ENCODE data around the gene GALNT16. TPM values are rescaled to one million over a fixed set of nuclear protein-coding genes. Genes with fewer than 3 reads are reported as not detected.

GALNT16 gene
- total RNA-seq, 1 donor from 2014 or later: 0.13 TPM

DNA sequence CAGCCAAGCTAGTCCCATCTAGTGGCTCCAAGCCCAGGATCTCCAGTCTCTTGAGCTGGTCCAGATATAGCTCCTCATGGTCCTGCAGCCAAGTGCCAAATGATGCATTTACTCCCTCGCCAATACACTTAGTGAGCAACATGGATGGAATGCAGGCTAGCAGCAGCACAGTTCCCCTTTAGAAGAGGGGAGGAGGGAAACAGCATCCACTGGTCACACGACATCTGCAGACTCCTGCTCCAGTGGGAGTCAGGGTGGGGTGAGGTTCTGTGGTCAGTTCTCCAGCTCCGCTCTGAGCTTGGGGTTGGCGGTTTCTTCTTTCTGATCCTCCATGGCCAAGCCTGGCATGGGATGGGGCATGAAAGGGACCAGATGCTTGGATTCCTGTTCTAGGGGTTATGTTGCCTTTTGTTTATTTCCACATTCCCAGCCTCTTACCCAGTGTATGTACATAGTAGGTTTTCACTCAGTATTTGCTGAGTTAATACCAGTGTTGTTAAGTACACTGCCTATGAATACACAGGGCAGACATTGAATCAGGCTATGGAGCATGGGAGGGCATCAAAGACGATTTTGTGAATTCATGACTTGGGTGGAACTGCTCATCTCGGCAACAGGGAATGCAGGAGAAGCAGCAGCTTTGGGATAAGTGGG is 57.3 kb downstream of the GALNT16 start:
- peak in 1 of 2 donors; percentile 9 for DNase-seq (ENCODE audit: low read depth in 2 of 2)

DNA sequence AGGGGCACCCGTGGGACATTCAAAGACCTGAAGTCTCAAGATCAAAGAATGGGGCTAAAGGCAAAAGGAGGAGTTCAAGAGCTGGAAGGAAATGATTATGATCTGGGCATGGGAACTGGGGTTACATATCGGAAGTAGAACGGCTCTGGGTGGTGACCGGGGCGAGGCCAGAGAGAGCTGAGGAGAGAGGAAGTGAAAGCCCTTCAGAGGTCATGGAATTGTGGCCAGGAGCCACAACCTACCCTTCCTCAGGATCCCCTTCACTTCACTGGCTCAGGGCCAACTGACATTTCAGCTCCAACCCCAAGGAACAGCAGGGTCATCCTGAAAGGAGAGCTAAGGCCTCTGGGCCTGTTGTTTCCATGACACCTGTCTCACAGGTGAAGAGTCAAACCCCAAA is 57.8 kb downstream of the GALNT16 start:
- no peak for DNase-seq (ENCODE audit: low read depth in 2 of 2)

DNA sequence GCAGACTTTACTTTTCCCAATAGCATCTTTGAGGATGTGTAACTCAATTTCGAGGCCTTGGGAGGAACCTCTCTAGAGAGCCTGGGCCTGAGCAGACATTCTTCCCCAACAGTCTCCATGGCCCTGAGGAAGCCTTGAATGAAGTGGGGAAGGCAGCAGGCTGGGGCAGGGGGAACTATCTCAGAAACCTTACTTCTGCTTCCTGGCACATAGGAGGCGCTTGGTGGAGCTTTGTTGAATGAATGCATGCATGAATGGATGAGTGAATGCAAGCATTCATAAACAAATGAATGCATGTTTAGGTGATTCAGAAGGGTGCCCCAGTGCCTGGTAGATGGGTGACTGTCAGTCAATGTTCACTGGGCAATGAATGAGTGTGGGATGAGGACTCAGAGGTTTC is 58.3 kb downstream of the GALNT16 start:
- no peak for DNase-seq (ENCODE audit: low read depth in 2 of 2)

DNA sequence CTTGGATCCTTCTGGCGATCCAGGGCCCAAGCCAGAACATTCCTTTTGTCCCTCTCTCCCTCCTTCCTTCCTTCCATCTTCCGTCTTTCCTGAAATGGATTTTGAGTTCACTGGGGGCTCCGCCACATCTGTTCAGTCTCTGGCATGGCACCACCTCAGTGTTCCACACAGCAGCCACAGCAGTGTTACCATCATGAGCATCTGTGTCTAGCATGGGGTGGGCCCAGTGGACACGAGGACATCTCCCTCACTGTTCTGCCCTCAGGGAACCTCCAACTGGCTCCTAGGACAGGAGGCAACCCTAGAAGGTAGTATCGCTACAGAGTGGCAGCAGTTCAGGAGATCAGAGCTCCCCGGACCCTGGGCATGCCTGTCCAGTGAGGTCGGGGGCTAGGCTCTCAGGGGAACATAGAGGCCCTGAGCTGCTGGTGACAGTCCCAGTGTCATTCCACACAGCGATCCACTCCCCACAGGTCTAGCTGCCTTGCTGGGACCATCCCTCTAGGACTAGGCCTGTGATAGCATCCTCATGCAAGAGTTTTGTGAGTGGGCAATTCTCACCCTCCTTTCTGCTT is 59.0 kb downstream of the GALNT16 start:
- DNase-seq (ENCODE audit: low read depth in 2 of 2): no peak

DNA sequence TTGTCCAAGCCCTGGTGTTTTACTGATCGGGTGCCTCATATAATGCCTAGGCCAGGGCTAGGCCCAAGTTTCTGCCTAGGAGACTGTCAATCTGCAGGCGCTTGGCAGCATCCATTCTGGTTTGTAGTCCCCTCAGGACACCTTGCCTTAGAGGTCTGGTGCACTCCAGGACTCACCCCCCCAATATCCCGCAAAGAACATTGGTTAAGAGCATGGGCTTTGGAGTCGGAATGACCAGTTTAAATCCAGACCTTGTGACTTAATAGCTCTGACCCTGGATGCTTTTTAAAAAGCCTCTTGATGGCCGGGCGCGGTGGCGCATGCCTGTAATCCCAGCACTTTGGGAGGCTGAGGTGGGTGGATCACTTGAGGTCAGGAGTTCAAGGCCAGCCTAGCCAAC is 60.0 kb downstream of the GALNT16 start:
- DNase-seq (ENCODE audit: low read depth in 2 of 2): no peak

DNA sequence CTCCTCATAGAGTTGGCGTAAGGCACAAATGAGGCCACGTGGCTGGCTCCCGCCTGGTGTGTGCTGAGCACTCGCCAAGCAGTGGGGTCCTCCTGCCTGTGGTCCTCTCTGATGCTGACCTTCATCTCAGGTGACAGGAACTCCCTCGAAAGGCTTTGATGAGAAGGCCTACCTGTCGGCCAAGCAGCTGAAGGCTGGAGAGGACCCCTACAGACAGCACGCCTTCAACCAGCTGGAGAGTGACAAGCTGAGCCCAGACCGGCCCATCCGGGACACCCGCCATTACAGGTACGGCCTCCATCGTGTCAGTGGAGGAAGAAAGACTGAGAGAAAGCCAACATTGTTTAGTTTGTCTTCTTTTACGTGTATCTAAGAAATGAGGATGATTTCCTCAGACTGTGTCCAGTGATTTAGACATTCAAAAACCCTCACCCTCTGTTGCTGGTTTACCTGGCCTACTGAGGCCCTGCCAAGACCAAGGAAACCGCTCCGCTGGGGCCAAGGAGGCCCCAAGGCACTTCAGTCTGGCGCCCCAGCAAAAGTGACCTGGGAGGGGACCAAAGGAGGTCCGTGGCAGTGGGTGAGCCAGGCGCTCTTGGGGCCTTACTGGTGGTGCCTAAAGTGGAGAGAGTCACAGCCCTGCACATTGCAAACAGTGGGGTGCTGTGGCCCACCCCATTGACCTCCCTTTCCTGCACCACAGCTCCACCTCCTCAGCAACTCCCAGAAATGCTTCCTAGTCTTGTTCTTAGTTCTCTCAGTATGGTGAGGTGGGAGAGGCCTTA is 60.8 kb downstream of the GALNT16 start:
- no peak for DNase-seq (ENCODE audit: low read depth in 2 of 2)

DNA sequence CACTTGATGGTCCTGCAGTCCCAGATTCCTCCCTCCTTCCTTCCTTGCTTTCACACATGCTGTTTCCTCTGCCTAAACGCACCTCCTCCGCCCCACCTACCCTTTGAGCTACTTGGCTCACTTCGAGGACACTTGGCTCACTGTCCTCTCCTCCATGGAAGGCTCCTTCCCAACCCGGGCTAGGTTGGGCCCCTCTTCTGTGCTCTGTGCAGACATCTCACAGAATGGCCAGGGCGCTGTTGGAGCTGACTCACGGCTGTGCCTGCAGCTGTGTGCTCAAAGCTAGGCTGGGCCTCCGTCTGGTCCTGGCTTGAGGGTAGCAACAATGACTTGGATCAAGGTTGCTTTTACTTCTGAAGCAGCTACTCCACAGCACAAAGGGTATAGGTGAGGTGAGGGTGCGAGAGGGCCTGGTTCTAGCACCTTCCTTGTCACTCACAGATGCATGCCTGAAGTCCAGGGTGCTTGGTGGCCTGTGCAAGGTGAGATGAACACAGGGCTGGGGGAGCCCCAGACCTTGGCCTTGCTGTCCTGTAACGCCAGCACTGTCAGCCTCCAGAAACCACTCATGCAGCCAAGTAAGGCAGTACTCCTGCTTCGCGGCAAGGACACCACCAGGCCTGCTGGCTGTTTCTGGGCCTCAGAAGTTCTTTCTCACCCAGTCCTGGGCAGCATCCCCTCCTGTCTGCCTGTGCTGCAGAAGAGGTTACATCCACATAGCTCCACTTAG is 61.8 kb downstream of the GALNT16 start:
- DNase-seq (ENCODE audit: low read depth in 2 of 2): no peak

DNA sequence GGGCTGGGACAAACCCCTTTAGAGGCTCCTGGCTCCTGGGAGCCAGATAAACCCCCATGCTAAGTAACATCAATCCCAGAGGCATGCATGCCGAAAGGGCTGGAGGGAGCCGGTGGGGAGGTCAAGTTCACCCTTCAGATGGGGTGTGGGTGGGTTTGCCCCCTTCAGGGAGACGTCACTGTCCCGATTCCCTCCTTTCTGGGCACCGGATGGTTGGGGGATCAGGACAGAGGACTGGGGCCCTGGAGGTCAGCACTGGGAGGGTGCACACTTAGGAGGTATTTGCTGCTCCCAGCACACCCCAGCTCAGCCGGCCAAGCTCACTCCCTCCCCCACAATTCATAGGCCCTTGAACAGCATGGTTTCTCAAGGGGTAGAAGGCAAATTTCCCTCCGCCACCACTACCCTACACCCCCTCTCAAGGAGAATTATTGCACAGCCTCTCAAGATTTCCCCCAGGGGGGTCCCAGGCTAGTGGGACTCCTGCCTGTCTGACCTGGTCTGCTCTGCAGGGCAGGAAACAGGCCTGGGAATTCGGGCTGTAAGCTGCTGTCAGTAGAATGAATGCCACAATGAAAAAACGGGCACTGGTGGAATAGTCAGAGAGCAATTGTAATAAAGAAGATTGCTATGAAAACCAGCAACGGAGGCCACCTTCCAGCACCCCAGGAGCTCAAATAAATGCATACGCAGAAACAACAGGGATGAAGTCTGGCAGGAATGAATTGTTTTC is 63.5 kb downstream of the GALNT16 start:
- DNase-seq (ENCODE audit: low read depth in 2 of 2): no peak

DNA sequence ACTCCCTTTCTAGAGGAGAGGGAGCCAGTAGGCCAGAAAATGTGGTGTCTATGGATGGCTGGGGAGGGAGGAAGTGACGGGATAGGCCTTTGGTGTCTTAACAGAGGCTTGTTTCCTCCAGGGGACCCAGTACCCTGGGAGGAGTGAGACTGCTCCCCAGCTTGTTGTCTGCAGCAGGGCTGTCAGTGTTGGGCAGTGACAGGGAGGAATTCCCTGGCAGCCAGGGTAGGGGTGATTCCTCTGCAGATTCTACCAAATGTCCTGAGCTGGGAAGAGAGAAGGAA is 64.0 kb downstream of the GALNT16 start:
- no peak for DNase-seq (ENCODE audit: low read depth in 2 of 2)

DNA sequence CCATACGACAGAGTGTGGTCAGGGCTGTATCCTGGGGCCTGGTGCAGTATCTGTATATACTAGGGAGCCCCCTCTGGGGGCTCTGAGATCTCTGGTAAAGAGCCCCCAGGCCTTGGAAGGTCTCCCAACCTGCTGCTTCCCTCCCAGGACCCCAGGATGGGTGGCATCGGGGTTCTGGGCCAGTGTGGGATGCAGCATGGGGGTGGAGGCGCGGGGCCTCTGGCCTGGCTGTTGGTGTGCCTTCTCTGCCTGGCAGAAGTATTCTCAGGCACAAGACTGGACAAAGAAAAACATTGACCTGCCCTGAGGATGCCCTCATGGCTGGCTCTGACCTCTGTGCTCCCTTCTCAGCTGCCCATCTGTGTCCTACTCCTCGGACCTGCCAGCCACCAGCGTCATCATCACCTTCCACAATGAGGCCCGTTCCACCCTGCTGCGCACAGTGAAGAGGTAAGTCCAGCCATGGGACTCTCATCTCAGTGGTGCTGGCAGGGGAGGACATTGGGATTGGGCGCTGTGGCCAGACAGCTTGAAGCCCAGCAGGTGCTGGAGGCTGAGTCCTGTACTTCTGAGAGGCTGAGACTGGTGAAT is 64.5 kb downstream of the GALNT16 start:
- no peak for DNase-seq (ENCODE audit: low read depth in 2 of 2)

DNA sequence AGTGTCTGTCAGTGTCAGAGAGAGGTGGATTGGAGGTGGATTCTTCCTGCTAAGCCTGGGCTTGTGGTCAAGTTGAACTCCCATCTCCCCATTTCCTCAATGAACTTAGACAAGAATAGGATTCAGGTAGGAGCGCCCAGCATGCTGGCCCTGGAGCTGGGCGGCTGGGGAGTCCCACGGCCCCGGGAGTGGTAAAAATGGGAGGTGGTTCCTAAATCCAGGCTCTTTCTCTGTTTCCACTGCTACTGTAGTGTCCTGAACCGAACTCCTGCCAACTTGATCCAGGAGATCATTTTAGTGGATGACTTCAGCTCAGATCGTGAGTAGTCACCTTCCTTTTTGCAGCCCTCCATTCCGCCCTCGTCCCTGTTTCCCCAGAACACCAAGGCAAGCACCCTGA is 65.1 kb downstream of the GALNT16 start:
- DNase-seq (ENCODE audit: low read depth in 2 of 2): no peak

DNA sequence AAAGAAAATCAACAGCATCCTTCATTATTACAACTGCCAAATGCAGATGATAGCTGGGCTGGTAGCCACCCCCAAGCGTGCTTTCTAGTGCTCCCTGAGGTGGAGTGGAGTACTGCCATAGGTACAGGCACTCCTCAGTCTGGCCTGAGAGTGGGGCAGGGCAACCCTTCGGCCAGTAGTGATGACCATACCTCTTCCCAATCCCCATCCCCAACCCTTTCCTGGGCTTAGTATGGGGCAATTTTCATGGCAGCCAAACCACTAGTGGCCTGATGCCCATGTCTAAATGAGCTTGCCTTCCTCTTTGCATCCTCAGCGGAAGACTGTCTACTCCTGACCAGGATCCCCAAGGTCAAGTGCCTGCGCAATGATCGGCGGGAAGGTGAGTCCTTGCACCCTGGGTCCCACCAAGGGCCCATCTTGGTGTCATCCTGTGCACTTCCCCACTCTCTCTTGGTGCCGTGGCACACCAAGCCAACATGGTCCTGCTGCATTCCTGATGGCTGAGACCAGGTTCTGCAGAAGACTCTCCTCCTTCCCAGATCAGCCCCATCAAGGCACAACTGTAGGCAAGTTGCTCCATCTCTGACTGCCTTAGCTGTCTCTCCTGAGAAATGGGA is 65.8 kb downstream of the GALNT16 start:
- DNase-seq (ENCODE audit: low read depth in 2 of 2): no peak

DNA sequence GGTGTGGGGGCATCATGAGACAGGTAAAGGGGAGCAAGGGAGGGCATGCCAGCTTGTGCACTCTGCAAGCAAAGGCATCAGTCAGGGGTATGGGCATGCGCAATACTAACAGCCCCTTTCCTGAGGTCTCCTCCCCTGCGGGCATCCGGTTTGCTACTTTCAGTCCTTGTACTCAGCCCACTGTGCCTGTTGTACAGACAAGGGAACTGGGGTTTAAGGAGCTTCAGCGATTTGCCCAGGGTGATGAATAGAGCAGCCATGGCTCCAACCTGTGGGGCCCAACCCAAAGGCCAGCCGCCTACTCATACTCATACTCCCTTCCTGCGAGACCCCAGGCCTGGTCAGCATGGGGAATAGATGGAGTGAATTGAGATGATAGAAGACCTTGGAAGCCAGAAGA is 66.7 kb downstream of the GALNT16 start:
- DNase-seq (ENCODE audit: low read depth in 2 of 2): no peak

DNA sequence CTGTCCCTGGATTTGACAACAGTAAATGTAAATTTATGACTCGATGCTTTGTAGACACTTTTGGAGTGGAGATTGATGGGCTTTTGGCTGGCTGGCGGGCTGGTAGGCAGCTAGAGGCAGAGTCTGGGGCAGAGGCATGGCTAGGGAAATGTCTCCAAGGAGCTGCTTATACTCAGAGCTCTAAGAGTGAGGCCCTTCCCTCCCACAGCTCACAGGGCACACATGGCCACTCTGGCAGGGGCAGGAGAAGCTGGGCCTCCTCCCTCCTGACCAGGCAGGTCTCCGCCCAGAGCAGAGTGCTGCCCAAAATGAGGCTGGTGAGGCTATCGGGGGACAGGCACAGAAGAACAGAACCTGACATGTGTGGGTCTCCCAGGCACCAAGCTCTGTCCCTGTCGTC is 67.5 kb downstream of the GALNT16 start:
- no peak for DNase-seq (ENCODE audit: low read depth in 2 of 2)

DNA sequence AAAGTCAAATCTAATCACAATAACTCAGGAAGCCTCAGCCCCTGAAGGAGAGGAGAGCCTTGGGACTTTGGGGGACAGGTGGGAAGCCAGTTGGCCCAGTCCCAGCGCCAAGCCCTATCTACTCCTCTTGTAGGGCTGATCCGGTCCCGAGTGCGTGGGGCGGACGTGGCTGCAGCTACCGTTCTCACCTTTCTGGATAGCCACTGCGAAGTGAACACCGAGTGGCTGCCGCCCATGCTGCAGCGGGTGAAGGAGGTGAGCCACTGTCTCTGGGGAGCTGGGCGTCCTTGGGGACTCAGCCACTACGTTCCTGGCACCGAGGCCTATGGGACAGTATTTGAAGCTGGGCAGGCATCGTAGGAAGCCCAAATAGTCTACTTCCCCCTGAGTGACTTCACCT is 68.4 kb downstream of the GALNT16 start:
- no peak for DNase-seq (ENCODE audit: low read depth in 2 of 2)

DNA sequence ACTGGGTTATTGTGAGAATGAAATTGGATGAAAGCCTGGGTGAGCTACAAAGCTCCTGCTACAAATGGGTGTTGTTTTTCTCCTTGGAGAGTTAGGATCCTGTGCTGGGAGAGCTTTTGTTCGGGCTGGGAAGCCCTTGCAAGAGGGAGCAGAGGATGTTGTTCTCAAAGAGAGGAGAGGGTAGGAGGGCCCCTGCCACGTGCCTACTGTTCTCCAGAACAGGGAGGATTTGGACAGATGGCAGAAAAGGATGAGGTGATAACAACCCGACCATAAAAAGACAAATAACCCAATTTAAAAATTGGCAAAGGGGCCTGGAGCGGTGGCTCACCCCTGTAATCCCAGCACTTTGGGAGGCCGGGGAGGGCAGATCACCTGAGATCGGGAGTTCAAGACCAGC is 68.8 kb downstream of the GALNT16 start:
- no peak for DNase-seq (ENCODE audit: low read depth in 2 of 2)

DNA sequence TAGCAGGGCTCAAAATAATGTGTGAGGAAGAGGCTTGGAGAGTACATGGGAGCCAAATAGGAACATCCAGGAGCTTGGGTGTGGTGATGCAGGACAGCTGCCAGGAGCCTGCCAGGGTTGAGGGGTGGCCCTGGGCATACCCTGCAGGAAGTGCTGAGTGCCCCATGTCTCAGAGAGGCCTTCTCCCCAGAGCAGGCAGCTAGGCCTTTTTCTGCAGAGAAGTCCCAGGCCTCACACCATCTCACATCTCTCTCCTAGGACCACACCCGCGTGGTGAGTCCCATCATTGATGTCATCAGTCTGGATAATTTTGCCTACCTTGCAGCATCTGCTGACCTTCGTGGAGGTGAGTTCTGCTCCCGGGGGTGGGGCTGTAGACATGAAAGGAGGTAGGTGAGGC is 71.2 kb downstream of the GALNT16 start:
- no peak for DNase-seq (ENCODE audit: low read depth in 2 of 2)

DNA sequence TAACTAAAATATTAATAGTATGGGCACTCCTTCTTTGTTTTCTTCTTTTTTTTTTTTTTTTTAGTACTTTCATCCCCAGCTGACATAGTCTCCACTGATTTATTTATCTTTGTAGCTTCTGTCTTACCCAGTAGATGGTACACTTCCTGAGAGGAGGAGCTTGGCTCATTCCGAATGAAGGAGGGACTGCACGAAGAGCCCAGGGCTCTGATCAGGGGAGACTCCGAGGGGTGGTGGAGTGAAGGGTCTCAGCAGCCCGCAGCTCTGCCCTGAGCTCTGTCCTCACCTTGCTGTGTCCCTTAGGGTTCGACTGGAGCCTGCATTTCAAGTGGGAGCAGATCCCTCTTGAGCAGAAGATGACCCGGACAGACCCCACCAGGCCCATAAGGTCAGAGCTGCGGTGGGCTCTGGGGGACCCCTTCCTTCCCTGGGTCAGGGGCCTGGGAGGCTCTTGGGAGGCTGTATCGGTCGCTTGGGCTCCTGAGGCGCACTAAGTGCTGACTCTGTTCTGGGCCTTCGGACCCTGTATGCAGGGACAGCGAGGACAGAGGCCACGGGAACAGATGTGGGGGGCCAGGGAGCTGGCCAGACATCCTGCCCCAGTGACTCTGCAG is 72.9 kb downstream of the GALNT16 start:
- DNase-seq (ENCODE audit: low read depth in 2 of 2): no peak

DNA sequence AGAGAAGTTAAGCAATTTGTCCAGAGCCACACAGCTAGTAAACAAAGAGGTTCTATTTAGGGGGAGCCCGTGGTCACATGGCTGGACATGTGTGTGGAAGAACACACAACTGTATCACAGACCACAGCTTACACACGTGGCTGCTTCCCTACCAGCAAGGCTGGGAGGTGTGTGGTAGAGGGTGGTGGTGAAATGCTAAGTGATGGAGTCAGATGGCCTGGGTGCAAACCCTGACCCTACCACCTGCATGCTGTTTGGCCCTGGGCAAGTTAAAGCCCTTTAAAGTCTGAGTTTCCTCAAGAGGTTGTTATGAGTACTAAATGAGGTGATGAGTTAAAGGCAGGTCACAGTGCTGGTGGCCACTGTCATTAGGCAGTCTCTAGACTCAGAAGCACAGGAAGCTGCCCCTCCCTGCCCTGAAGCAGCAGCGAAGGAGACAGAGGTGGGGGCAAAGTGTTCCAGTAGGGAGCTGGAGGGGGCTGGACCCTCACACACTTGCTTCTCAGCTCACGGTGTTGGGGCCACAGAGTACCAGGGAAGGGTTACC is 73.9 kb downstream of the GALNT16 start:
- DNase-seq (ENCODE audit: low read depth in 2 of 2): no peak

DNA sequence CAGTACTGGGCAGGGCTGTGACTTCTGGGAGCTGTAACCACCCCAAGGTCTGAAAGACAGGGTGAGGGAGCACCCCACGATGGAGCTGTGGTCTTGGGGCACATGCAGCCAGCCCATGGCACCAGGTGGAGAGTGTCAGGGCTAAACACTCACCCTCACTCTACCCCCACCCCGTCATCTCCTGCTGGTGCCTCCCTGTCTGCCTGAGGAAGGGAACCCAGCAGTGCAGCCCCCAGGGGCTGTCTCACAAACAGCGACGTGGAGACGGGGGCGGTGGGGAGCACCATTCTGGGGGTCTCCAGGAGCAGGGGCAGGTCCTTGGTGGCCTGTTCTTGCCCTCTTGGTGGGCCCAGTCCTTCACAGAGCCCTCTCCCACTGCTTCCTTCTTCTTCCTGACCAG is 74.6 kb downstream of the GALNT16 start:
- DNase-seq (ENCODE audit: low read depth in 2 of 2): no peak
